ENCODE results near the gene ARHGAP24.

- TF ChIP-seq CTCF (IDR thresholded peaks at IDR 0.05) (no peak), POLR2A (IDR thresholded peaks at IDR 0.05) (no peak)
Observed at GRCh38 chr4:85681921-85682320, 207.0 kb downstream of the ARHGAP24 start.
